ENCODE measurements around the gene CCDC141. TPM values are rescaled to one million over a fixed set of nuclear protein-coding genes. Genes with fewer than 3 reads are reported as not detected.

The CCDC141 gene
- total RNA-seq, 6 donors from 2014 or later: 18.5 to 126 (median 58.5) TPM

DNA sequence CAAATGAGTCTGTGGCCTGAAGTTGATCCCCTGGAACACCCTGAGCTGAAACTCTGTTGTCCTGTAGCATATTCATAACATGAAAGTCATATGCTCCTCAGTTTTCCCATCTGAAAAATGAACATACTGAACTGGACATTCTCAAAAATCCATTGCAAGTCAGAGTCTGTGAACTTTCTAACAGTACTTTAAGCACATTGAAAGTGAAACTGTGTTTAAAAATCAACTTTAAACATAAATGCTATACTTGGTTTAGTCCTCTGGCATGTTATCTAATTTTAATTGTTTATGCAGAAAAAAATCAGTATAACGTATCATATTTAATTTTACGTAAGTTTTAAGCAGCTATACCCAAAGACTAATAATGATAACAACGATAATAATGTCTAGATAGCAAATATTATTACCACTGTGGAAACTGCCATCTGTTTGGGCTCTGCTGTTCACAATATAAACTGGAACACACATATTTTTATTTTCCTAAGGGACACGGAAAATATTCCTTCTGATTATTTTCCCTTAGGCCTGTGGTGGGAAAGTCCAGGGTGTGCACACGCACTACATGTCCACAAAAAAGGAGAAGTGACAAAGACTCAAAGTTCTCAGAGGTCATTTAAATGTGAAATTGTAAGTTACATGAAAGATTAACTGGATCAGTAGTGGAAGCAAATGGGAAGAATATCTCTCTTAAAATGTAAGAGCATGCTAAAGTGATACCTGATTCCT is 186.6 kb downstream of the CCDC141 start:
- 64 to 67% methylated on average over 5 of the region's 5 CpGs for WGBS, 2 donors
- Histone ChIP-seq H3K4me3 (peak overlapping the region in 1 of 4 donors; percentile 1), H3K9me3 (no peaks in the 10 kb centered on the region), H3K27ac (peak overlapping the region; percentile 9 to 66 (median 54)), H3K4me1 (peaks cover 3 to 11% (median 8%) of the 10 kb centered on the region in 4 donors), H3K27me3 (no peaks in the 10 kb centered on the region), H3K36me3 (no peaks in the 10 kb centered on the region)
- ATAC-seq (ENCODE audit: low FRiP score in 2 of 2): peak in 1 of 2 donors; percentile 8
- TF ChIP-seq, protein P1, sequence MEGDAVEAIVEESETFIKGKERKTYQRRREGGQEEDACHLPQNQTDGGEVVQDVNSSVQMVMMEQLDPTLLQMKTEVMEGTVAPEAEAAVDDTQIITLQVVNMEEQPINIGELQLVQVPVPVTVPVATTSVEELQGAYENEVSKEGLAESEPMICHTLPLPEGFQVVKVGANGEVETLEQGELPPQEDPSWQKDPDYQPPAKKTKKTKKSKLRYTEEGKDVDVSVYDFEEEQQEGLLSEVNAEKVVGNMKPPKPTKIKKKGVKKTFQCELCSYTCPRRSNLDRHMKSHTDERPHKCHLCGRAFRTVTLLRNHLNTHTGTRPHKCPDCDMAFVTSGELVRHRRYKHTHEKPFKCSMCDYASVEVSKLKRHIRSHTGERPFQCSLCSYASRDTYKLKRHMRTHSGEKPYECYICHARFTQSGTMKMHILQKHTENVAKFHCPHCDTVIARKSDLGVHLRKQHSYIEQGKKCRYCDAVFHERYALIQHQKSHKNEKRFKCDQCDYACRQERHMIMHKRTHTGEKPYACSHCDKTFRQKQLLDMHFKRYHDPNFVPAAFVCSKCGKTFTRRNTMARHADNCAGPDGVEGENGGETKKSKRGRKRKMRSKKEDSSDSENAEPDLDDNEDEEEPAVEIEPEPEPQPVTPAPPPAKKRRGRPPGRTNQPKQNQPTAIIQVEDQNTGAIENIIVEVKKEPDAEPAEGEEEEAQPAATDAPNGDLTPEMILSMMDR (IDR thresholded peaks at IDR 0.05): no peak
- TF ChIP-seq EP300 (IDR thresholded peaks at IDR 0.05) (no peak), POLR2AphosphoS5 (IDR thresholded peaks at IDR 0.05) (no peak), POLR2A (IDR thresholded peaks at IDR 0.05) (no peak)
- DNase-seq: no peak

DNA sequence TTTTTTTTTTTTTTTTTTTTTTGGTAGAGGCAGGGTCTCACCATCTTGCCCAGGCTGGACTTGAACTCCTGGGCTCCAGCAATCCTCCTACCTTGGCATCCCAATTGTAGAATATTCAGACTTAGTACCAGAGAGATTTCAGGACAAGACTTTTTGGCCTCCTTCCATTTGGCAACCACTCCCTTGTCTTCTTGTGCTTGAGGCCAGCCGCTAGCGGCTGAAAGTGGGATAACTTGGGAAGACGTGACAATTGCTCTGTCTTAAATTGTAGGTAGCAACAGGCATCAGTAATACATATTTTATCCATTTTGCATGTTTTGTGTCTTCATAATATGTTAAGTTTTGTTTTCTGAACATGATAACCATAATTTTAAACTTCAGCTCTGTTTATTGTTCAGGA is 189.4 kb downstream of the CCDC141 start:
- ATAC-seq (ENCODE audit: low FRiP score in 2 of 2) (no peak), DNase-seq (no peak)
- no peaks in the 10 kb centered on the region for H3K27me3 ChIP-seq
- H3K36me3 ChIP-seq: no peaks in the 10 kb centered on the region
- WGBS, 2 donors: 34 to 43% methylated on average over 3 of the region's 3 CpGs
- TF ChIP-seq POLR2A (IDR thresholded peaks at IDR 0.05) (no peak), POLR2AphosphoS5 (IDR thresholded peaks at IDR 0.05) (no peak)
- TF ChIP-seq, protein P1 (IDR thresholded peaks at IDR 0.05): peak in 2 of 6 experiments; percentile 12 to 16
- no peak overlapping the region for H3K27ac ChIP-seq
- peaks cover 3 to 11% (median 8%) of the 10 kb centered on the region in 4 donors for H3K4me1 ChIP-seq
- no peak overlapping the region for H3K4me3 ChIP-seq
- H3K9me3 ChIP-seq: no peaks in the 10 kb centered on the region

DNA sequence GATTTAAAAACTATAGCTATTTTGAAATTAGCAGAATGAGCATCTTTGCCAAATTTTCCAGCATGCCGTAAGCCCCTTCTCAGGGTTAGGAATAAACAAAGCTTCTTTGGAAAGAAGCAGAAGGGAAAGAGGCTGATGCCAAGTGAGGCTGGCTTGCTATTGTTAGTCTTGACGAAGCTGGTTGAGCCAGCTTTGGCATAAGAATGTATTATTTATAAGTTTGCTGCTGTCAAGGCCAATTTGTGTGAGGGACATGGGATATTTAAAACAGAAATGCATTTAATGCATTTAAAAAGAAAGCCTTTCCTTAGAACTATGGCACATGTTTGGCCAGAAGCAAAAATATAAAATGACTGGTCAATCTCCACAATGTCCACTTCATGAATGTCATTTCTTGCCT is 190.2 kb downstream of the CCDC141 start:
- ATAC-seq (ENCODE audit: low FRiP score in 2 of 2) (no peak), DNase-seq (no peak)
- 45 to 51% methylated on average over 2 of the region's 2 CpGs for WGBS, 2 donors

DNA sequence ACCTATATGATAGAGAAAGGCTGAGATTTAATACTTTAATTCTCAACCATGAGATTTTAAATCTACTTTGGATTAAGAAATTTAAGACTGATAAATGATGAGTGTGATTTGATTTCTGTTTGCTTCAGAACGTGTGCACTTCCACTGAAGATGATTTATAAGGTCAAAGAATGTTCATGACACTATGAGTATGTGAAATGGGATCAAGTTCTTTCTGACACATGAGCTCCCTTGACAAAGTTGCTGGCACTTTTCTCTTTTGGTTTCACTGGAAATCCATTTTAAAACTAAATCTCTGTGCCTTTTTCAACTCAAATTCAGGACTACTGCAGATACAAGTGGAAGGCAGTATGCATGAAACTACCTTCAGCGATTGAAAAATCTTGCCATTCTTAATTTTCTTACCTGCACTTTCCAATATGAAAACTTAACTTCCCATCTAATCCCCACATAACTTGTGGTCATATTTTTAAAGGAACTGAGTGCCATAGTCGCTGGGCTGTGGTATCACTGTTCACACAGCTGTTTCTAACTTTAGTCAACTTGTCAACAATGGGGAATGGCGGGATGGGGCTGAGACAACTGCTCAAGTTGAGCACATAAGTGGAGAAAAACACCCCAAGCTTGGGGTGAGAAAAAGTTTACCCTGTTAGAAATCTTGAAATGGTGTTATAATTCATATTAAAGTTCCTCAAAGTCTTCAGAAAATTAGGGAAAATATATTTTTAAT is 190.9 kb downstream of the CCDC141 start:
- Histone ChIP-seq H3K4me1 (peaks cover 3 to 7% (median 4%) of the 10 kb centered on the region in 4 donors), H3K27ac (peak overlapping the region in 1 of 4 donors; percentile 10), H3K9me3 (no peaks in the 10 kb centered on the region), H3K36me3 (no peaks in the 10 kb centered on the region), H3K27me3 (no peaks in the 10 kb centered on the region), H3K4me3 (no peak overlapping the region)
- TF ChIP-seq EP300 (IDR thresholded peaks at IDR 0.05): no peak
- TF ChIP-seq POLR2AphosphoS5 (IDR thresholded peaks at IDR 0.05): no peak
- TF ChIP-seq, protein P1 (IDR thresholded peaks at IDR 0.05): no peak
- no peak for TF ChIP-seq POLR2A (IDR thresholded peaks at IDR 0.05)
- WGBS, 2 donors: 64 to 65% methylated on average over 4 of the region's 4 CpGs
- no peak for ATAC-seq (ENCODE audit: low FRiP score in 2 of 2)
- DNase-seq: no peak

More for the DNA sequence above, 190.2 kb downstream of the CCDC141 start:
- Histone ChIP-seq H3K27me3 (no peaks in the 10 kb centered on the region), H3K27ac (peak overlapping the region in 1 of 4 donors; percentile 10), H3K9me3 (no peaks in the 10 kb centered on the region), H3K4me3 (no peak overlapping the region), H3K36me3 (no peaks in the 10 kb centered on the region), H3K4me1 (peaks cover 3 to 11% (median 8%) of the 10 kb centered on the region in 4 donors)
- TF ChIP-seq, protein P1 (IDR thresholded peaks at IDR 0.05): no peak
- TF ChIP-seq POLR2AphosphoS5 (IDR thresholded peaks at IDR 0.05) (no peak), POLR2A (IDR thresholded peaks at IDR 0.05) (no peak), EP300 (IDR thresholded peaks at IDR 0.05) (no peak)

Data from upper lobe of left lung (tissue), 6 donors.